Measurements from ENCODE around the gene GPR107. TPM values are rescaled to one million over a fixed set of nuclear protein-coding genes. Genes with fewer than 3 reads are reported as not detected.

The GPR107 gene
- total and polyA plus RNA-seq, 2 of the 8 experiments (the other 6 are each of a cell fraction or from before 2014, with no cell fraction given) = 19.3 to 30.7 TPM

DNA sequence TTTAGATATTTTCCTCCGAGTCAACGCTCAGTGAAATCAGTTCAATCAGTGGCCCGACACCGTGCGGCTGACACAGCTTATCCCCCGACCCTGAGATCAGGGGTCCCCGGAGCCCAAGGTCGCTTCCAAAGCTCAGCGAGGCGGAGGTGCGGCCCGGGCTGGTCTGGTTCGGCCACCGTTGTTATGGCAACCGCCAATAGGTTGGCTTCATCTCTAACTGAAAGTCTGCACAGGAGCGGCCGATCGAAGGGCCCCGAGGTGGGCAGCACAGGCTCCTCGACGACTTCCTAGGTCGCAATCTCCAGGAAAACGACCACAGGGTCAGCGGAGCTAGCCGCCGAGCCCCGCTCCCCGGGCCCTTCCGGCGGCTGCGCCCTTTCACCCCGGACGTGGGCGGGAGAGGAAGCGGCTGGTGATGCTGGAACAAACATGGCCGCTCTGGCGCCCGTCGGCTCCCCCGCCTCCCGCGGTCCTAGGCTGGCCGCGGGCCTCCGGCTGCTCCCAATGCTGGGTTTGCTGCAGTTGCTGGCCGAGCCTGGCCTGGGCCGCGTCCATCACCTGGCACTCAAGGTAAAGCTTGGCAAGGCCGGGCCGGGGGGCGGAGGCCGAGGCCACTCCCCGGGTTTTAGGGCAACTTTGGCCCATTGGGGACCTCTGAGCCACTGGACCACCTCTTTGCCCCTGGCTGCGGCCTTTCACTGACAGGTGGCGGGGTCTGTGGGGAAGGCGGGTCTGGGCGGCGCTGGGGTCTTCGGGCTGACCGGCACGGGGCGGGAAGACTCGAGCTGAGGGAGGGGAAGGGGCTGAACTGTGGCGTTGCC is at the start of gene GPR107 (continued):
- TF ChIP-seq TCF12 (IDR thresholded peaks at IDR 0.05; ENCODE audit: low read depth, low read length) (no peak), KDM4A (IDR thresholded peaks at IDR 0.05; ENCODE audit: low read depth, low read length, severe bottlenecking) (peak; percentile 79), HDAC6 (IDR thresholded peaks at IDR 0.05; ENCODE audit: low read depth, low read length) (no peak), SIN3A (conservative IDR thresholded peaks at IDR 0.05 in 1 of 2, IDR thresholded peaks at IDR 0.05 in 1 of 2; ENCODE audit: low read depth in 1 of 2, low read length in 2 of 2) (peak in 1 of 2 experiments; percentile 71; a peak in 1 of 4 replicates), KDM1A (IDR thresholded peaks at IDR 0.05; ENCODE audit: borderline replicate concordance, low read length) (no peak), GTF2F1 (IDR thresholded peaks at IDR 0.05; ENCODE audit: borderline replicate concordance, low read depth, low read length) (no peak), BRCA1 (IDR thresholded peaks at IDR 0.05; ENCODE audit: low read depth, low read length) (no peak), POU5F1 (IDR thresholded peaks at IDR 0.05; ENCODE audit: low read depth, low read length) (no peak), HDAC2 (IDR thresholded peaks at IDR 0.05; ENCODE audit: borderline replicate concordance in 1 of 2, low read depth in 2 of 2, low read length in 2 of 2) (peak in 1 of 2 experiments; percentile 75; a peak in 1 of 4 replicates), SRF (IDR thresholded peaks at IDR 0.05; ENCODE audit: low read depth, low read length) (no peak), SP1 (IDR thresholded peaks at IDR 0.05; ENCODE audit: low read depth, low read length) (no peak), CBX8 (IDR thresholded peaks at IDR 0.05; ENCODE audit: borderline replicate concordance, low read depth, low read length) (no peak), CTBP2 (IDR thresholded peaks at IDR 0.05; ENCODE audit: borderline replicate concordance, insufficient read depth, insufficient read length, low read length) (no peak), PHF8 (conservative IDR thresholded peaks at IDR 0.05; ENCODE audit: low read depth, low read length) (peak; percentile 81), EZH2 (IDR thresholded peaks at IDR 0.05; ENCODE audit: low read depth, low read length, severe bottlenecking) (no peak), EP300 (IDR thresholded peaks at IDR 0.05; ENCODE audit: borderline replicate concordance in 1 of 2, low read depth in 2 of 2, low read length in 2 of 2) (no peak), TAF7 (optimal IDR thresholded peaks at IDR 0.05; ENCODE audit: borderline replicate concordance, low read depth, low read length) (no peak)
- TF ChIP-seq, protein P1, sequence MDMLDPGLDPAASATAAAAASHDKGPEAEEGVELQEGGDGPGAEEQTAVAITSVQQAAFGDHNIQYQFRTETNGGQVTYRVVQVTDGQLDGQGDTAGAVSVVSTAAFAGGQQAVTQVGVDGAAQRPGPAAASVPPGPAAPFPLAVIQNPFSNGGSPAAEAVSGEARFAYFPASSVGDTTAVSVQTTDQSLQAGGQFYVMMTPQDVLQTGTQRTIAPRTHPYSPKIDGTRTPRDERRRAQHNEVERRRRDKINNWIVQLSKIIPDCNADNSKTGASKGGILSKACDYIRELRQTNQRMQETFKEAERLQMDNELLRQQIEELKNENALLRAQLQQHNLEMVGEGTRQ (IDR thresholded peaks at IDR 0.05; ENCODE audit: low read length) = no peak
- TF ChIP-seq, protein P2, sequence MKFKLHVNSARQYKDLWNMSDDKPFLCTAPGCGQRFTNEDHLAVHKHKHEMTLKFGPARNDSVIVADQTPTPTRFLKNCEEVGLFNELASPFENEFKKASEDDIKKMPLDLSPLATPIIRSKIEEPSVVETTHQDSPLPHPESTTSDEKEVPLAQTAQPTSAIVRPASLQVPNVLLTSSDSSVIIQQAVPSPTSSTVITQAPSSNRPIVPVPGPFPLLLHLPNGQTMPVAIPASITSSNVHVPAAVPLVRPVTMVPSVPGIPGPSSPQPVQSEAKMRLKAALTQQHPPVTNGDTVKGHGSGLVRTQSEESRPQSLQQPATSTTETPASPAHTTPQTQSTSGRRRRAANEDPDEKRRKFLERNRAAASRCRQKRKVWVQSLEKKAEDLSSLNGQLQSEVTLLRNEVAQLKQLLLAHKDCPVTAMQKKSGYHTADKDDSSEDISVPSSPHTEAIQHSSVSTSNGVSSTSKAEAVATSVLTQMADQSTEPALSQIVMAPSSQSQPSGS (IDR thresholded peaks at IDR 0.05; ENCODE audit: low read length) = no peak
